Stomach (tissue), 4 donors: ENCODE measurements around the gene PPP4R3A.

Experiments
- EP300 ChIP-seq: sonication (generic); formaldehyde crosslinking; IDR thresholded peaks from one replicate; pipeline ENCODE4 v1.6.1; 2017; ENCODE audit warnings: antibody characterized with exemption
- TF ChIP-seq, protein P1 (sequence below), 7 experiments: fragments of 450-650 bp in 4 of 7; fragments of 200-600 bp in 3 of 7; sonication (generic) in 3 of 7; IDR thresholded peaks; one replicate each; pipeline ENCODE4 v1.5.1; 2016 to 2019; ENCODE audit warnings: antibody characterized with exemption in 7 of 7, control low read depth in 2 of 7, mild to moderate bottlenecking in 1 of 7

DNA sequence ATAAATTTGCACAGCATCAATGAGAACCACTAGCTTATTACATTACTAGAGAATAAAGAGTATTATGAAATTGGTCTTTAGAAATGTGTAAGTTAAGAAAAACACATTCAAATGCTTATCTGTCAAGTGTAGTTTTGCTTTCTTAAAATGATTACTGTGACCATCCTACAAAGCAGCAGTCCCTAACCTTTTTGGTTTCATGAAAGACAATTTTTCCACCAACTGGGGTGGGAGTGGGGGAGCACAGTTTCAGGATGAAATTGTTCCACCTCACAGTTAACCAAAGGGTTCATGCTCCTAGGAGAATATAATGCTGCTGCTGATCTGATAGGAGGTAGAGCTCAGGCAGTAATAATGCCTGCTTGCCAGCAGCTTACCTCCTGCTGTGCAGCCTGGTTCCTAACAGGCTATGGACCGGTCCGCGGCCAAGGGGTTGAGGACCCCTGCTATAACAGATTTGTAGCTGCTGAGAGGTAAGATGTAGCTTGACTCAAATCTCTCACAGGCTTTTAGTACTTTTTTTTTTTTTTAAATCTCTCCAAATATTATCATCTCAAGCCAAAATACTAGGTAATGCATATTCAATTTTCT, 45.4 kb downstream of the PPP4R3A start:
- TF ChIP-seq EP300 = no peak
- TF ChIP-seq, protein P1, sequence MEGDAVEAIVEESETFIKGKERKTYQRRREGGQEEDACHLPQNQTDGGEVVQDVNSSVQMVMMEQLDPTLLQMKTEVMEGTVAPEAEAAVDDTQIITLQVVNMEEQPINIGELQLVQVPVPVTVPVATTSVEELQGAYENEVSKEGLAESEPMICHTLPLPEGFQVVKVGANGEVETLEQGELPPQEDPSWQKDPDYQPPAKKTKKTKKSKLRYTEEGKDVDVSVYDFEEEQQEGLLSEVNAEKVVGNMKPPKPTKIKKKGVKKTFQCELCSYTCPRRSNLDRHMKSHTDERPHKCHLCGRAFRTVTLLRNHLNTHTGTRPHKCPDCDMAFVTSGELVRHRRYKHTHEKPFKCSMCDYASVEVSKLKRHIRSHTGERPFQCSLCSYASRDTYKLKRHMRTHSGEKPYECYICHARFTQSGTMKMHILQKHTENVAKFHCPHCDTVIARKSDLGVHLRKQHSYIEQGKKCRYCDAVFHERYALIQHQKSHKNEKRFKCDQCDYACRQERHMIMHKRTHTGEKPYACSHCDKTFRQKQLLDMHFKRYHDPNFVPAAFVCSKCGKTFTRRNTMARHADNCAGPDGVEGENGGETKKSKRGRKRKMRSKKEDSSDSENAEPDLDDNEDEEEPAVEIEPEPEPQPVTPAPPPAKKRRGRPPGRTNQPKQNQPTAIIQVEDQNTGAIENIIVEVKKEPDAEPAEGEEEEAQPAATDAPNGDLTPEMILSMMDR (IDR thresholded peaks at IDR 0.05) = no peak
